GM12875 (cell line): ENCODE data around the gene IQGAP3.

ENCODE experiments used
- H3K4me3 ChIP-seq: one replicate; pipeline ENCODE4 v1.5.1; 2011; ENCODE audit warnings: low read depth, low read length, control low read depth
- TF ChIP-seq, protein P1 (sequence below): IDR thresholded peaks from 2 replicates; pipeline ENCODE4 v1.5.1; 2011; ENCODE audit warnings: low read depth, mild to moderate bottlenecking, control low read depth, inconsistent platforms, low read length, moderate library complexity, borderline replicate concordance; ENCODE audit not compliant: insufficient read depth

The IQGAP3 gene

DNA sequence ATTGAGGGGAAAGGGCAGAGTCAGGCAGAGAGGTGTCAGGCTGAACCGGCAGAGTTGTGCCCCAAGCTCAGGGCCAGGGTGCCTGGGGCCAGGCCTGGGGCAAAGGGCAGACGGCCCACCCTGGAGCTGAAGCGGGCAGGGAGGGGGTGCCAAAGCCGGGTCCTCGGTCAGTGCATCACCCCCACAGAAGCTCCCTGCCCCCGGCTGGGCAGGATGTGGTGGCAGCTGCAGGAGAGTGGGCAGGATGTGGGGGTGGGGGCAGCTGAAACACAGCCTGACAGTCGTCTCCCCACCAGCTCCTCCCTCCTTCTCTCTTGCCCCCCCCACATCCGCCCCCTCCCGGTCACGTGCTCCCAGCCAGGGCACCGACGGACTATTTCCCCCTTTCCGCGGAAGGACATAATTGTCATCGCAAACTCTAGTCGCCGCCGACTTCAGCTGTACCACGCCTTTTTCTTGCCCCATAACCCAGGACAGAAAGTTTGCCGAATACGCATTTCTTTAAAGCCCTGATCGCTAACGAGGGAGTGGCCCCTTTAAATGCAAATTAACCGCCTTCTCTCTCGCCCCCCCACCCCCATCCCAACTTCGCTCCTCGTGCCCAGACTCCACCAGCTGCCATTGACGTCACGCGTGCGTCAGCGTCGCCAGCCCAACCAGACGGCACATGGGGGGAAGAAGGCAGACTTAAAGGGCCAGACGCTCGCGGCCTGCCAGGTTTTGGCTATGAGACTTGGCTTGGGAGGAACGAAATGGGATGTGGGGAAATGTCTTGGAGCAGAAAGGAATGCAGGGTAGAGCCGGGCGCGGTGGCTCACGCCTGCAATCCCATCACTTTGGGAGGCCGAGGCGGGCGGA, 67.3 kb downstream of the IQGAP3 start:
- H3K4me3 ChIP-seq: peak overlapping the region; percentile 40
- TF ChIP-seq, protein P1, sequence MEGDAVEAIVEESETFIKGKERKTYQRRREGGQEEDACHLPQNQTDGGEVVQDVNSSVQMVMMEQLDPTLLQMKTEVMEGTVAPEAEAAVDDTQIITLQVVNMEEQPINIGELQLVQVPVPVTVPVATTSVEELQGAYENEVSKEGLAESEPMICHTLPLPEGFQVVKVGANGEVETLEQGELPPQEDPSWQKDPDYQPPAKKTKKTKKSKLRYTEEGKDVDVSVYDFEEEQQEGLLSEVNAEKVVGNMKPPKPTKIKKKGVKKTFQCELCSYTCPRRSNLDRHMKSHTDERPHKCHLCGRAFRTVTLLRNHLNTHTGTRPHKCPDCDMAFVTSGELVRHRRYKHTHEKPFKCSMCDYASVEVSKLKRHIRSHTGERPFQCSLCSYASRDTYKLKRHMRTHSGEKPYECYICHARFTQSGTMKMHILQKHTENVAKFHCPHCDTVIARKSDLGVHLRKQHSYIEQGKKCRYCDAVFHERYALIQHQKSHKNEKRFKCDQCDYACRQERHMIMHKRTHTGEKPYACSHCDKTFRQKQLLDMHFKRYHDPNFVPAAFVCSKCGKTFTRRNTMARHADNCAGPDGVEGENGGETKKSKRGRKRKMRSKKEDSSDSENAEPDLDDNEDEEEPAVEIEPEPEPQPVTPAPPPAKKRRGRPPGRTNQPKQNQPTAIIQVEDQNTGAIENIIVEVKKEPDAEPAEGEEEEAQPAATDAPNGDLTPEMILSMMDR: no peak

DNA sequence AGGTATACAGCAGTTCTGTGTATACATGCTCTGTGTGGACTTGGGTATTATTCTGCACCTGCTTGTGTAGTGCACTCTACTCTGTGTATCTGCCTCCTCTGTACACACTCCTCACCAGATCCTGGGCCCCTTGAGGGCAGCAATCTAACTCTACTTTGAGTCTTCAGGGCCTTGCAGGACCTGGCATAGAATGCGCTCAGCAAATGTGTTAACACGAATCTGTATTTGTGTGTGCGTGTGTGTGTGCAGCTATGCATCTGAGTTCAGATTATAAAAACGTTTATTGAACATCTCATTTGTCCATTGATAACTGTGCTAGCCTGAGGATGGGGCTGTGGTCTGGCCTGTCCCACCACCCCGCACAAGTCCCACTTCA, 67.9 kb downstream of the IQGAP3 start:
- TF ChIP-seq, protein P1: no peak
- H3K4me3 ChIP-seq: peak overlapping the region; percentile 31

DNA sequence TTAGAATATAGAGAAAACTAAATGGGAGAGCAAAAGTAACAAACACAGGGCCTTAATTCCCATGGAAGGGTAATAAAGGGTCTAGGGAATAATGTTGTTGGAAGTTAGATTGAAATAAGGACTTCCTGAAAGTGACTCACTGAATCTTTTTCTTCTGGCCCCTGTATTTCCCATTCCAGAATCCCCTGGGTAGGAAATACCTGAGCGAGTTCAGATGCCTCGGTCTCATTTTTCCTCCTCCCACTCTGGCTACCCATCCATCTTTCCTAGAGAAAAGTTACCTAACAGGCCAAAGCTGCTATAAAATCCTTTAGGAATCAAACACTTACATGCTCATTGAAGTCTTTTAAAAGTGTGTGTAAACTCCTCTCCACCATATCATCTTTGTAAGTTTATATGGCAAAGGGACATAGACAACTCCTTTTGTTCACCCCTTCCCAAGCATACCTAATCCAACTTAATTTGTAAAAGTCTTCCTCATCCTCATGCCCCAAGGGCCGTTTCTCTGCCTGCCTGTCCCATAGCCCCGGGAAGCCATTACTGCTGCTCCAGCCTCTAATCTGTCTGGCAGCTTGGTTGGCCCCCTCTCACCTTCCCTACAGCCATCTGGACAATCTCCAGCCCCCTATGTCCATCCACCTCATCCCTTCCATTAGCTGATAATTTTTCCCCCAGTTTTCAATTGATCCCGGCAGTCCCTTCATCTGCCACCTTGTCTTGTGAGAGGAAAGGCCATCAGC, 68.5 kb downstream of the IQGAP3 start:
- TF ChIP-seq, protein P1: no peak
- no peak overlapping the region for H3K4me3 ChIP-seq

DNA sequence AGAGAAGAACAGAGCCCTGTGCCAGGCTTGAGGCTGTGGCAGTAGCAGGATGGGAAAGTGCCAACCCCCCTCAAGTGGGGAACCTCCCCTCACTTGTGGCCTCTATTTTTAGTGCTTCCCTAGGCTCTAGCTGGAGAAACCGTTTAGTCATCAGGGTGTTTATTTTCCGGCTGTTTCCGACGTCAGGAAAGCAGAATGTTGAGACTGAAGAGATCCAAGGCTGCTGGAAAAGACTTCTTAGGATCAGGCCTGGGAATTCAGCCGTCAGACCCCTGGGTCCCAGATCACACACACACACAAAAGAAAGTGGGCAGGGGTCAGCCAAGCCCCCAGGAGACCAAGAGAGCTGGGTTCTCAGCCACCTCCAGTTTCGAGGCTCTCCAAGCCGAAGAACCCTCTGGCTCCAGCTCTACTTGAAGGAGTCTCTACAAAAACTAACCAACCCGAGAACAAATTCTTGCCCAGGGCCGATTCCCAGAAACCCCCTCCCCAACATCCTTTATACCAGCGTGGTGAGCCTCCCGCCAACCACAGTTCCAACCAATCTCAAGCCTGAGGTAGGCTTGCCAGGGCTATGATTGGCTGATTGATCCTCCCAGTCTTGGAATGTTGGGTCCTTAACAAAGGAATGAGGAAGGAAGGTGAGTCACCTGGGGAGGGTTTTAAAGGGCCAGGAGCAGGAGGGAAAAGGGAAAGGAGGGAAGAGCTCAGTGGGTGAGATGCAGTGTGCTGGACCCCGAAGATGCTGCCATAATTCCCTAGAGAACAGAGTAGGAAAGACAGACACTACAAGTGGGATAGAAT, 69.3 kb downstream of the IQGAP3 start:
- no peak overlapping the region for H3K4me3 ChIP-seq
- TF ChIP-seq, protein P1: no peak

DNA sequence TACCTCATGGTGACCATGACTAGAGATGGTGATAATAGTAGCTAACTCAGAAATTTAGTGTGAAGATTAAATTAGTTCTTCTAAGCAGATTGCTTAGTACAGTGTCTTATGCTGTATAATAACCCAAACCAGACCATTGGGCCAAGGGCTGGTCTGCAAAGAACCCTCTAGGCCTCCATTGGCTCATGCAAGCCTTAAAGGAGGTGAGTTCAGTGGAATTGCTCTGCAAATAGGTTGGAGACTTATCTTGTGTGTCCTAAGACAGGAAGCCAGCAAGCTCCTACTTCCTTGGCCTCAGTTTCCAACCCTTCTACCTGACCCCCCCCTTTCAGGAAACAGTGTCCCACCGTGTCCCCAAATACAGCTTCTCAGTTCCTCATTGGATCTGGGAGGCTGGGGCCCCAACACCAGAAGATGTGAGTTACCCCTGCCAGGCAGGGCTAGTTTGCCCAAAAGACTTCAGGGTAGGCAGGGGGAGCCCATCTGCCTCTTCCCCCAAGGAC, 69.9 kb downstream of the IQGAP3 start:
- TF ChIP-seq, protein P1: no peak
- no peak overlapping the region for H3K4me3 ChIP-seq

DNA sequence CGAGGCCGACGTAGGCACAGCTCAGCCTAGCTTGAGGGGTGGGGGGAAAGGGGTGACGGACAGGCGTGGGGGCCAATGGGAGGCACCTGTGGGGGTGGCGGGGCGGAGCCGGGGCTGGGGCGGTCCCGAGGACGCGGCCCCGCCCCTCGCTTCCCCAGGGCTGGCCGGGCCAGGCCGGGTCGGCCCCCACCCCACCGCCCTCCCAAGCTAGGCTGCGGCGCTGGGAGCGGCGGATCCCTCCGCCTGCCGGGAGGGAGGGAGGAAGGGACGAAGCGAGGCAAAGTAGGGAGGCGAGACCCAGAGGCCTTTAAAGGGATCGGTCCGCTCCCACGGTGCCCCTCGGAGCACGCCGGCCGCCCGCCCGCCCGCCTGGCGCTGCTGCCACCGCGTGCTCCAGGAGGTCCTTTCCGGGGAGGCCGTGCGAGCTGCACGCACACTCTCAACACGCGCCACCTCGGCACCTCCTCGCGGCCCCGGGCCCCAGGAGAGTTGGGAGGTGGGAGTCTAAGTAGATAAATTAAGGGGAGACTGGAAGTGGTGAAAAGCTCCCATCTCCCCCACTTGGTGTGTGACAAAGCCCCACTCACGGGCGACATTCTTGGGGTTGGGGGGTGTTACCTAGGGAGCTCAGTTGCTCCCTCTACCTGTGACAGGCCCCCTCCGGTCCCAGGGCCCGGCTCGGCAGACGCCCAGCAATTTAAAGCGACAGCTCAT, 71.4 kb downstream of the IQGAP3 start:
- TF ChIP-seq, protein P1: peak; percentile 65

More for the DNA sequence above, 71.4 kb downstream of the IQGAP3 start:
- peak overlapping the region; percentile 81 for H3K4me3 ChIP-seq
